DMS114 treated with DMSO at 0.1 percent for 48 hours (cell line): ENCODE data around the gene NR1I2.

Source experiments
- DNase-seq: peaks from one replicate; lab custom pipeline; 2025; ENCODE audit not compliant: unreplicated experiment; lab: John Stamatoyannopoulos, UW

NR1I2 gene

GRCh38 chr3:119781330-119782198, at the start of gene NR1I2:
TSS of gene NR1I2 (plus strand) at chr3:119782101.
- no peak for DNase-seq

GRCh38 chr3:119733812-119734211, 48.1 kb upstream of the NR1I2 start:
- no peak for DNase-seq

- DNase-seq, result no peak
Measured at GRCh38 chr3:119738741-119739140, 43.2 kb upstream of the NR1I2 start.

- DNase-seq, result no peak
Measured at GRCh38 chr3:119741657-119742590, 40.0 kb upstream of the NR1I2 start.

- no peak for DNase-seq
Measured at GRCh38 chr3:119743921-119744320, 38.0 kb upstream of the NR1I2 start.

- DNase-seq, result no peak
Measured at GRCh38 chr3:119745942-119746341, 36.0 kb upstream of the NR1I2 start.

GRCh38 chr3:119746423-119746822, 35.5 kb upstream of the NR1I2 start:
- no peak for DNase-seq

- DNase-seq, result no peak
Measured at GRCh38 chr3:119747357-119747756, 34.5 kb upstream of the NR1I2 start.

GRCh38 chr3:119748991-119749390, 32.9 kb upstream of the NR1I2 start:
- DNase-seq, result no peak

GRCh38 chr3:119751423-119751822, 30.5 kb upstream of the NR1I2 start:
- no peak for DNase-seq

GRCh38 chr3:119759962-119760361, 21.9 kb upstream of the NR1I2 start:
- no peak for DNase-seq

- DNase-seq, result no peak
Measured at GRCh38 chr3:119762876-119763275, 19.0 kb upstream of the NR1I2 start.

GRCh38 chr3:119763466-119763865, 18.4 kb upstream of the NR1I2 start:
- no peak for DNase-seq

GRCh38 chr3:119765239-119765638, 16.7 kb upstream of the NR1I2 start:
- DNase-seq, result no peak

- no peak for DNase-seq
Measured at GRCh38 chr3:119767936-119768601, 13.8 kb upstream of the NR1I2 start.

GRCh38 chr3:119768668-119769393, 13.1 kb upstream of the NR1I2 start:
- DNase-seq, result no peak

GRCh38 chr3:119769394-119770149, 12.3 kb upstream of the NR1I2 start:
- no peak for DNase-seq

- DNase-seq, result no peak
Measured at GRCh38 chr3:119774444-119774843, 7.5 kb upstream of the NR1I2 start.

- no peak for DNase-seq
Measured at GRCh38 chr3:119776304-119776703, 5.6 kb upstream of the NR1I2 start.

- DNase-seq, result no peak
Measured at GRCh38 chr3:119778176-119778575, 3.7 kb upstream of the NR1I2 start.
